A549 (cell line): ENCODE measurements around the gene MBOAT2. TPM values are rescaled to one million over a fixed set of nuclear protein-coding genes. Genes with fewer than 3 reads are reported as not detected.
A peak's percentile ranks its signal among the peaks of the same experiment; 100 is the strongest.

ENCODE experiments used
- ATAC-seq, 2 experiments: fragments of 200-7000 bp in 1 of 2; fragments of >200 bp in 1 of 2; cut with Nextera tagmentation in 1 of 2; cut with Tn5 transposase in 1 of 2; 3 replicates each; pipeline versions ENCODE4 v1.8.0 to v1.9.1; 2018 to 2020; ENCODE audit warnings: mild to moderate bottlenecking in 1 of 2, moderate library complexity in 1 of 2
- CTCF ChIA-PET: fragments of 300-600 bp; sonication (Branson Sonifier 250); formaldehyde crosslinking; extraction: SDS; loops from one replicate; lab custom pipeline; 2021; ENCODE audit warnings: antibody characterized with exemption, inconsistent platforms; lab: Yijun Ruan, JAX
- POLR2A ChIA-PET: fragments of 350-600 bp; formaldehyde crosslinking; extraction: SDS; loops from one replicate; lab custom pipeline; 2021; ENCODE audit warnings: antibody characterized with exemption, inconsistent platforms; lab: Yijun Ruan, JAX
- DNase-seq, 2 experiments: peaks; one replicate each; pipeline versions ENCODE4 v3.0.0 to v3.0.0-alpha.2; 2011 to 2016; ENCODE audit warnings: low read depth in 1 of 2, low spot score in 1 of 2
- FAIRE-seq: peaks from 2 replicates; lab custom pipeline; 2011; peaks lifted over from hg19 to GRCh38; lab: Jason Lieb, UNC
- H3K27ac ChIP-seq, 2 experiments: fragments of >200 bp; sonication (Bioruptor Twin); formaldehyde crosslinking; 3 replicates each; pipeline ENCODE4 v1.5.1; 2016 to 2017
- H3K4me1 ChIP-seq: fragments of >200 bp; sonication (Bioruptor Twin); formaldehyde crosslinking; 3 replicates; pipeline ENCODE4 v1.6.1; 2016
- H3K4me2 ChIP-seq: fragments of >200 bp; sonication (Bioruptor Twin); formaldehyde crosslinking; 3 replicates; pipeline ENCODE4 v1.6.1; 2016
- H3K4me3 ChIP-seq: fragments of >200 bp; sonication (Bioruptor Twin); formaldehyde crosslinking; 3 replicates; pipeline ENCODE4 v1.5.1; 2016
- H3K9me3 ChIP-seq: fragments of >200 bp; sonication (Bioruptor Twin); formaldehyde crosslinking; 3 replicates; pipeline ENCODE4 v1.6.1; 2016
- ATOH8 ChIP-seq: fragments of 250-450 bp; sonication (Bioruptor Pico); IDR thresholded peaks from 2 replicates; pipeline ENCODE4 v1.5.0; 2020; ENCODE audit warnings: low read depth, mild to moderate bottlenecking, moderate library complexity
- BCL3 ChIP-seq: fragments of >200 bp; sonication (Bioruptor Twin); formaldehyde crosslinking; IDR thresholded peaks from 3 replicates; pipeline ENCODE4 v1.6.1; 2016
- BHLHE40 ChIP-seq: IDR thresholded peaks from 2 replicates; pipeline ENCODE4 v1.6.1; 2012; ENCODE audit warnings: low read depth, low read length, inconsistent platforms
- CHD2 ChIP-seq: fragments of 150-350 bp; IDR thresholded peaks from 2 replicates; pipeline ENCODE4 v1.6.1; 2014; ENCODE audit warnings: low read length; ENCODE audit not compliant: partially characterized antibody
- EP300 ChIP-seq, 2 experiments: fragments of >200 bp; sonication (Bioruptor Twin); formaldehyde crosslinking; IDR thresholded peaks; 2 replicates in 1 of 2; 3 replicates in 1 of 2; pipeline ENCODE4 v1.6.1; 2016 to 2017
- ESRRA ChIP-seq: fragments of 150-350 bp; IDR thresholded peaks from 2 replicates; pipeline ENCODE4 v1.6.1; 2014; ENCODE audit warnings: mild to moderate bottlenecking, low read length, borderline replicate concordance
- HDAC2 ChIP-seq: fragments of 200-600 bp; sonication (generic); IDR thresholded peaks from 2 replicates; pipeline ENCODE4 v1.6.1; 2016
- HMGXB4 ChIP-seq: fragments of 250-450 bp; sonication (Bioruptor Pico); IDR thresholded peaks from 2 replicates; pipeline ENCODE4 v1.5.0; 2021; ENCODE audit warnings: mild to moderate bottlenecking, moderate library complexity, borderline replicate concordance
- KDM5A ChIP-seq: fragments of 200-600 bp; sonication (generic); IDR thresholded peaks from 2 replicates; pipeline ENCODE4 v1.6.1; 2016; ENCODE audit warnings: antibody characterized with exemption, mild to moderate bottlenecking
- MAFK ChIP-seq: fragments of 450-650 bp; IDR thresholded peaks from 2 replicates; pipeline ENCODE4 v1.6.1; 2014; ENCODE audit not compliant: partially characterized antibody
- MAZ ChIP-seq: fragments of 150-350 bp; IDR thresholded peaks from 2 replicates; pipeline ENCODE4 v1.6.1; 2014; ENCODE audit warnings: antibody characterized with exemption, low read depth, low read length, borderline replicate concordance
- POLR2AphosphoS2 ChIP-seq: conservative IDR thresholded peaks from 2 replicates; pipeline ENCODE4 v1.6.1; 2012; ENCODE audit warnings: low read length, improper control_type of control experiment, inconsistent platforms
- RCOR1 ChIP-seq: fragments of 150-350 bp; IDR thresholded peaks from 2 replicates; pipeline ENCODE4 v1.6.1; 2014; ENCODE audit warnings: antibody characterized with exemption, low read length, low read depth
- RFX5 ChIP-seq: fragments of 450-650 bp; IDR thresholded peaks from 2 replicates; pipeline ENCODE4 v1.7.1; 2014; ENCODE audit warnings: antibody characterized with exemption, mild to moderate bottlenecking, moderate library complexity
- SREBF2 ChIP-seq: fragments of 450-650 bp; IDR thresholded peaks from 2 replicates; pipeline ENCODE4 v1.6.1; 2014; ENCODE audit warnings: mild to moderate bottlenecking, moderate library complexity
- TFCP2L1 ChIP-seq: fragments of 250-450 bp; sonication (Bioruptor Pico); IDR thresholded peaks from 2 replicates; pipeline ENCODE4 v1.5.0; 2021; ENCODE audit warnings: mild to moderate bottlenecking
- TP53 ChIP-seq: fragments of 250-450 bp; sonication (Bioruptor Pico); IDR thresholded peaks from 2 replicates; pipeline ENCODE4 v1.5.0; 2021; ENCODE audit warnings: mild to moderate bottlenecking, moderate library complexity
- ZNF302 ChIP-seq: fragments of 250-450 bp; sonication (Bioruptor Pico); IDR thresholded peaks from 2 replicates; pipeline ENCODE4 v1.9.0; 2021; ENCODE audit warnings: inconsistent platforms, mild to moderate bottlenecking, moderate library complexity
- ZSCAN20 ChIP-seq: fragments of 250-450 bp; sonication (Bioruptor Pico); IDR thresholded peaks from 2 replicates; pipeline ENCODE4 v1.8.0; 2022; ENCODE audit warnings: mild to moderate bottlenecking, moderate library complexity
- WGBS: methylation state at CpG from one replicate; pipeline ENCODE4 v1.1.6; 2017; ENCODE audit errors: missing lambda C conversion rate; 5-methylcytosine and 5-hydroxymethylcytosine counted together
- polyA plus RNA-seq, 4 experiments: library from polyadenylated mRNA; depleted of rRNA in 3 of 4; stranded (reverse); fragments of >200 nt; fragmentation: RNase III in 1 of 4; extraction: RNeasy Plus Mini Kit Qiagen cat#74134 plus additional on column Dnase treatment in 1 of 4; gene quantifications; 2 replicates in 3 of 4; 3 replicates in 1 of 4; pipeline ENCODE4 v1.2.3, GENCODE V29; 2011 to 2017

The MBOAT2 gene
- polyA plus RNA-seq, 2 of the 4 experiments (the other 2 are of a cell fraction) = 33.1 to 33.3 TPM

- no peak for FAIRE-seq
- DNase-seq = peak in 1 of 2 experiments; percentile 37
- WGBS = 7% methylated on average over 31 of the region's 44 CpGs
- no peaks in the 10 kb centered on the region for H3K9me3 ChIP-seq
- TF ChIP-seq HMGXB4 (CRISPR knock-in tag) (no peak), HDAC2 (peak; percentile 37; the same call in 1 of the 2 replicates)
- TF ChIP-seq, all 56 proteins: peak for 1
- peak; percentile 47 to 49 for ATAC-seq
- Histone ChIP-seq H3K4me1 (peaks cover 37% of the 10 kb centered on the region; the same call in 2 of the 3 replicates), H3K27ac (peak overlapping the region; percentile 91 to 97), H3K4me2 (peak overlapping the region; percentile 90), H3K4me3 (peak overlapping the region; percentile 94)
- ChIA-PET CTCF (interaction anchor here (0.6 to 1.2 kb wide), 2 partner anchors 14 to 137 kb away, joined by 3 to 4 read pairs; no protein-coding TSS in a partner anchor), POLR2A (interaction anchor here (0.5 to 1.0 kb wide), 3 partner anchors 109 to 695 kb away, joined by 3 read pairs; no protein-coding TSS in a partner anchor)
Observed at GRCh38 chr2:9002637-9003365, 683 bp downstream of the MBOAT2 start.

- ATAC-seq (no peak), FAIRE-seq (no peak), DNase-seq (no peak)
- peak overlapping the region; percentile 90 for H3K4me2 ChIP-seq
- CTCF ChIA-PET = interaction anchor here (0.6 kb wide), 1 partner anchor 13 kb away, joined by 3 read pairs; no protein-coding TSS in a partner anchor
- TF ChIP-seq MAFK (no peak), TFCP2L1 (CRISPR knock-in tag) (no peak)
- peaks cover 37% of the 10 kb centered on the region; the same call in 2 of the 3 replicates for H3K4me1 ChIP-seq
- H3K27ac ChIP-seq = peak overlapping the region; percentile 91 to 97; a peak in 3 of 6 replicates
- POLR2A ChIA-PET = interaction anchor here (0.7 kb wide), 1 partner anchor 694 kb away, joined by 3 read pairs; no protein-coding TSS in a partner anchor
- H3K4me3 ChIP-seq = peak overlapping the region; percentile 94; the same call in 2 of the 3 replicates
- 57% methylated on average over 7 of the region's 7 CpGs for WGBS
- H3K9me3 ChIP-seq = no peaks in the 10 kb centered on the region
Observed at GRCh38 chr2:9002313-9002636, 1.2 kb downstream of the MBOAT2 start.

GRCh38 chr2:9001778-9002177 is 1.7 kb downstream of the MBOAT2 start:
- FAIRE-seq (no peak), DNase-seq (no peak), ATAC-seq (no peak)
- 91% methylated on average over 8 of the region's 8 CpGs for WGBS
- Histone ChIP-seq H3K4me1 (peaks cover 37% of the 10 kb centered on the region; the same call in 2 of the 3 replicates), H3K27ac (peak overlapping the region in 1 of 2 experiments; percentile 91; a peak in 1 of 6 replicates), H3K9me3 (no peaks in the 10 kb centered on the region), H3K4me2 (peak overlapping the region; percentile 90), H3K4me3 (no peak overlapping the region; the same call in 2 of the 3 replicates)
- ChIA-PET POLR2A (no interaction called here), CTCF (no interaction called here)
- TF ChIP-seq ZSCAN20 (CRISPR knock-in tag) (no peak), TFCP2L1 (CRISPR knock-in tag) (no peak), KDM5A (no peak), ATOH8 (CRISPR knock-in tag) (no peak), ZNF302 (CRISPR knock-in tag) (no peak), EP300 (IDR thresholded peaks at IDR 0.05) (no peak), POLR2AphosphoS2 (no peak), TP53 (CRISPR knock-in tag) (no peak), CHD2 (no peak), SREBF2 (no peak), BCL3 (no peak), ESRRA (no peak), RCOR1 (no peak), RFX5 (no peak), BHLHE40 (no peak), MAZ (no peak)
